COLO668 (cell line): Measurements from ENCODE around the gene TAS1R3.
"Not testable (repeated sequence)": the region's sequence is repeated elsewhere in the genome, so short reads cannot be mapped to it uniquely, and the experiment has no call there.

Source experiments
- DNase-seq: peaks from one replicate; lab custom pipeline; 2025; ENCODE audit not compliant: unreplicated experiment; lab: John Stamatoyannopoulos, UW

Gene TAS1R3

DNA sequence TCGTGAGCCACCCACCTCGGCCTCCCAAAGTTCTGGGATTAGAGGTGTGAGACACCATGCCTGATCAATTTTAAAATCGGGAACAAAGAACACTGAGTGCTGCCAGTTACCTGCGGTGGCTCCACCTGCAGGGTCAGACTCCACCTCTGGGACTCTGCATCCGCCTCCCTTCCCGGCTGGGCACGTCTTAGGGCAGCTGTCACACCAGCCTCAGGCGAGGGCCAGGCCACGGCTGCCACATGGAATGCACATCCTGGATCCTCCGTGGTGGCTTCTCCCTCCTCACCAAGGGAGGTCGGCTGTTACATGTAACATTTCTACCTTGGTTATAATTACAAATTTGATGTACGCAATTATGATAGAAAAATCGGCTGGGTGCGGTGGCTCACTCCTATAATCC, 33.2 kb downstream of the TAS1R3 start:
- peak; percentile 86 for DNase-seq

DNA sequence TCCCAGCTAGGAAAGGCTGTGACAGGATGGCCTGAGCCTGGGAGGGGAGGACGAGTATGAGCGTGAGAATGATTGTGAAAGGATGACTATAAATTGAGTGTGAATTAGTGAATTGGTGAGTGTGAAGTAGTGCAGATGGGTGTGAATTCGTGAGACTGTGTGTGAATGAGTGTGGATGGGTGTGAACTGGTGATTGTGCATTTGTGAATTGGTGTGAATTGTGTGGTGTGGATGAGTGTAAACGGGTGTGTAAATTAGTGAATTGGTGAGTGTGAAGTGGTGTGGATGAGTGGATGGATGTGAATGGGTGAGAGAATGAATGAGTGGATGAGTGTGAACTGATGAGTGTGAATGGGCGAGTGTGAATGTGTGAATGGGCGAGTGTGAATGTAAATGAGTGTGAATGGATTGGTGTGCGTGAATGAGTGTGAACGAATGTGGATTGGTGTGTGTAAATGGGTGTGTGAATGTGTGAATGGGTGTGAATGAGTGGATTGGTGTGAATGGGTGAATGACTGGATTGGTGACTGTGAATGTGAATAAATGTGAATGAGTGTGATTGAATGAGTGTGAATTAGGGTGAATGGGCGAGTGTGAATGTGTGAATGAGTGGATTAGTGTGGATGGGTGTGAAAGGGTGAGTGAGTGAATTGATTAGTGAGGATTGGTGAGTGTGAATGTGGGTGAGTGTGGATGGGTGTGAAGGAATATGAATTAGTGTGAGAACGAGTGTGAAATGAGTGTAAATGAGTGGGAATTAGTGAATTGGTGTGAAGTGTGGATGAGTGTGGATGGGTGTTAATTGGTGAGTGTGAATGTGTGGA, 35.0 kb downstream of the TAS1R3 start:
- no peak for DNase-seq

GRCh38 chr1:1366699-1367066, 35.6 kb downstream of the TAS1R3 start:
- DNase-seq = no peak

DNA sequence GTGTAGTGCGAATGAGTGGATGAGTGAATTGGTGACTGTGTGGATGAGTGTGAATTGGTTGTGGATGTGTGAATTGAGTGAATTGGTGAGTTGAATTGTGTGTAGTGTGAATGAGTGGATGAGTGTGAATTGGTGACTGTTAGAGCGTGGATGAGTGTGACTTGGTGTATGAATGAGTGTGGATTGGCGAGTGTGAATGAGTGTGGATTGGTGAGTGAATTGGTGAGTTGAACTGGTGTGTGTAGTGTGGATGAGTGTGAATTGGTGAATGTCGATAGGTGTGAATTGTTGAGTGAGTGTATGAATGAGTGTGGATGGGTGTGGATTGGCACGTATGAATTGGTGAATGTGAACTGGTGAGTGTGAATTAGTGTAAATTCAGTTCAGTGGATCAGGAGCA, 36.2 kb downstream of the TAS1R3 start:
- no peak for DNase-seq

- not testable (repeated sequence) for DNase-seq
These were observed 39.0 kb downstream of the TAS1R3 start for GRCh38 chr1:1370094-1370493.

- no peak for DNase-seq
These were observed 39.8 kb downstream of the TAS1R3 start for GRCh38 chr1:1370771-1371300.

GRCh38 chr1:1371364-1371745, 40.3 kb downstream of the TAS1R3 start:
- DNase-seq = no peak

- peak; percentile 96 for DNase-seq
These were observed 40.9 kb downstream of the TAS1R3 start for GRCh38 chr1:1371746-1372711.

DNA sequence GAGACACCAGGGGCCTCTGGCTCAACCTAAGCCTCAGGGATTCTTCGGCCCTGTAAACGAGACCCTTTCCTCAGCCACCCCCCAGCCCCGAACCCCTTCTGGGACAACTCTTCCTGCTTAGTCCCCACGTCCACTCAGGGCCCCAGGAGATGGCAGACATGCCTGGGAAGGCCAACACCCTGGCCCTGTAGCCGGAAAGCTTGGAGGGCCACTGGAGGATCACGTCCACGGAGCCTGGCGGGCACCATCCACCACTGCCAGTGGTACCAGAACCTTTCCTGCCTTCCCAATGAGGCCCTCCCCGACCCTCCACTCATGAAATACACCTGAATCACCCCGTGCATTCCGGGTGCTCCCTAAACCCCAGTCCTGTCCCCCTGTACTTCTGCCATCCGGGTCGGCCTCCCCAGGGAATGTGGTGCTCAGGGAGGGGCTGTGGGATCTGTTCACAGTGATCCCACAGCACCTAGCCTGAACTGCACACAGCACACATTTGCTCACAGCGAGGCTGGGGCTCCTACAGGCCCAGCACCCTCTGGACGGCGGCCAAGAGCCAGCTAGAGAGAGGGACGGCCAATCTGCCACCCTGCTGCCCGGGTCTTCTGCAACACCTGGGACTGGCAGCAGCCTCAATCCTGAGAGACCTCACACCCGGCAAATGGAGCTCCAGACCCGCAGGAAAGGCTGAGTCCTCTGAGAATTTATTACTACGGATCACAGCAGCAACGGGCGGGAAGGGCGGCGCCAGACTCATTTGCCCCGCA, 42.2 kb downstream of the TAS1R3 start:
- DNase-seq = no peak

- no peak for DNase-seq
These were observed 42.9 kb downstream of the TAS1R3 start for GRCh38 chr1:1373815-1374588.

DNA sequence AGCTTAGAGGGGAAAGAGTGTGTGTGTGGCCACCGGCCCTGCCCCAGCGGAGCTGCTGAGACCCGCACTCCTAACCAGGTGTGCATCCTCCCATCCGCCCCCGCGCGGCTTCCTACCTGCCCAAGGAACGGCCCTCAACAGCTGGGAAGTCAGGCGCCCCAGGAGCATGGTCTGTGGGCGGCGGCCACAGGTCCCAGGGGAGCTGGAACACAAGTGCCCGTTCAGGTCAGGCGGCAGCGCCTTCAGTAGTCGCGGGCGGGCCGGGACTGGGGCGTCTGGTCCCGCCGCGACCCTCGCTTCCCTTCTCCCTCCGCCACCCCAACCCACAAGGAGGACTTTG, 43.5 kb downstream of the TAS1R3 start:
- peak; percentile 68 for DNase-seq

DNA sequence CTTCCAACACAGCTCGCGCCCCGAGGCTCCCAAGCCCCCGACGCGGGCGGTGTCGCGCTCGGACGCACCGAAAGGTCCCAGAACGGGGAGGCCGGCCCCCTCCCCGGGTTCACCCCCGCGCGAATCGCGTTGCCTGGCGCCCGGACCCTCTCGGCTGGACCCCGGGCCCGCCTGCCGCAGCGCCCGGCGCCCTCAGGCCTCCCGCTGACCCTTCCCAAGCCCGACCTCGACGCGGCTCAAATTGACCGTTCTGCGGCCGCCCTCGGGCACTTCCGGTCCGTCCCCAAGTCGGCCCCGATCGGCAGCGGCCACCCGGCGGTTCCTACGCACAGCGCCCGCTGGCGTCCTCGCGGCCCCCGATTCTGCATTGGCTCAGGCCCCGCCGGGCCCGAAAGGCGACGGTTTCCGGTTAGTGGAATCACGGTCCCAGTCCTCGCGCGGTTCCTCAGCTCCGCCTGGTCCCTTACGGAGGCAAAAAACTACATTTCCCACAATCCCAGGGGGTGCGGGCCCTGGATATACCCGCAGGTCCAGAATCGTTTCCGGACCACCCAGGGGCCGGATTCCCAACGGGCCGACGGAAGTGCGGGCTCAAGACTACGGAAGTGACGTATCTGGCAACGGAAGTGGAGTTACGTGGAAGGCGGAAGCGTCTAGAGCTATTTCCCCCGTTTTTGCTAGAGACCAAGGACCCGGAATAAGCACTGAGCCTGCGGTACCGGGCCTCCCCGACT, 44.0 kb downstream of the TAS1R3 start, which contains the start of gene AURKAIP1:
AURKAIP1 (minus strand) TSS at position 279 of the 734 bp plus-strand sequence. CDS start 451 bp downstream, outside the sequence.
- peak; percentile 100 for DNase-seq

GRCh38 chr1:1376551-1377226, 45.6 kb downstream of the TAS1R3 start:
- no peak for DNase-seq

DNA sequence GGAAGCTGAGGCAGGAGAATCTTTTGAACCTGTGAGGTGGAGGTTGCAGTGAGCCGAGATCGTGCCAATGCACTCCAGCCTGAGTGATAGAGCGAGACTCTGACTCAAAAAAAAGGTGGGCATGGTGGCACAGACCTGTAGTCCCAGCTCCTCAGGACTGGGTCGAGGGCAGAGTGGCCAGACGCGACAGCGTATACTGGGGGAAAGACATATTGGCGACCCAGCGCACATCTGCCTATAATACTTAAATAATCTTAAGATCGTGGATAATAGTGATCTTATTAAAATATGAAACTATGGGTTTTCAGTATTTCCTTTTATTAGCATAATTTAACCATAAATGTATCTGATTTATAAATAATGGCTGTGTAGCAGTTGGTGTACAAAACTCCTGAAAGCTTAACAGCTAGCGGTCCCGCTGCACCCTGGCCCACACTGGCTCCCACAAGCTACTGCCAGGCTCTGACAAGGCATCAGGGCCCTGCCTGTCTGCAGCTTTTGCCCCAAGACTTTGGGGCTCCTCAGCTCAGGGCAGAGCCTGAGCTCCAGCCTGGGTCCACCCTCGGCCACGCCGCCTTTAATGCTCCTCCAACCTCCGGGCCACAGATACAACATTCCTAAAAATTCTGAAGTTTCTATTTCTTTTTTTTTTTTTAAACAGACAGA, 46.6 kb downstream of the TAS1R3 start:
- no peak for DNase-seq

- DNase-seq = no peak
These were observed 49.8 kb downstream of the TAS1R3 start for GRCh38 chr1:1380860-1381259.

- no peak for DNase-seq
These were observed 50.2 kb downstream of the TAS1R3 start for GRCh38 chr1:1381294-1381693.
